T-helper 2 cell treated with Interferon-gamma antibody and Interleukin-4, amounts not matched to agents 5 μg/mL and 100 μg/mL, for 36 hours (primary cell): ENCODE results near the gene ITPR1.

Source experiments
- DNase-seq: peaks from one replicate; pipeline ENCODE4 v3.0.0; 2021; ENCODE audit warnings: low spot score
- H3K27ac Mint-ChIP-seq: one replicate; pipeline ENCODE4 v1.8.0; 2021; ENCODE audit warnings: mild to moderate bottlenecking, mixed read lengths
- H3K27me3 Mint-ChIP-seq: one replicate; pipeline ENCODE4 v1.8.0; 2021; ENCODE audit warnings: low read depth, mixed read lengths
- H3K36me3 Mint-ChIP-seq: one replicate; pipeline ENCODE4 v1.8.0; 2021; ENCODE audit warnings: low read depth, mixed read lengths
- H3K4me1 Mint-ChIP-seq: one replicate; pipeline ENCODE4 v1.8.0; 2021; ENCODE audit warnings: low read depth, mixed read lengths
- H3K4me3 Mint-ChIP-seq: one replicate; pipeline ENCODE4 v1.8.0; 2022; ENCODE audit warnings: mild to moderate bottlenecking, moderate library complexity, mixed read lengths
- H3K9me3 Mint-ChIP-seq: one replicate; pipeline ENCODE4 v1.8.0; 2021; ENCODE audit warnings: mixed read lengths

Gene ITPR1

GRCh38 chr3:4547799-4548198, 54.7 kb downstream of the ITPR1 start:
- Mint-ChIP-seq H3K4me3 (no peak overlapping the region), H3K4me1 (peaks cover 3% of the 10 kb centered on the region), H3K9me3 (no peaks in the 10 kb centered on the region), H3K27me3 (no peaks in the 10 kb centered on the region), H3K27ac (no peak overlapping the region), H3K36me3 (no peaks in the 10 kb centered on the region)
- DNase-seq, result no peak

DNA sequence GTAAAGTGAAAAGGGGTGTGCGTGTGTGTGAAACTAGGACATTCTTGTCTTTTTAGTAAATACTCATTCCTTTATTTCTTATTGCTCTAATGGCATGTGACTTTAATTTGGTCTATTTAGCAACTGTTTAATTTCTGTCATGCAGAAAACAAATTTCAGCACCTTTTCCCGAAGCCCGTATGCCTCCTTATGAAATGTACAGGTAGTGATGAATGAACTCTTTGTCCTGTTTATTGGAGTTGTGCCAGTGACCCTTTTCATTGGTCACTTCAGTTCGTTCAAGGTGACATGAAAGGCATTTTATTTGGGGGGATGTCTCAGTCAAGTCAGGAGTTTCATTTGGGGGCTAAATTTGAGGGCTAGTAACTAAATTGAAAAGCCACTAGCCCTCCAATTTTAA, 55.2 kb downstream of the ITPR1 start:
- peaks cover 3% of the 10 kb centered on the region for H3K4me1 Mint-ChIP-seq
- no peaks in the 10 kb centered on the region for H3K9me3 Mint-ChIP-seq
- DNase-seq, result no peak
- H3K27me3 Mint-ChIP-seq, result no peaks in the 10 kb centered on the region
- no peaks in the 10 kb centered on the region for H3K36me3 Mint-ChIP-seq
- no peak overlapping the region for H3K4me3 Mint-ChIP-seq
- H3K27ac Mint-ChIP-seq, result no peak overlapping the region

- H3K9me3 Mint-ChIP-seq, result no peaks in the 10 kb centered on the region
- H3K27me3 Mint-ChIP-seq, result no peaks in the 10 kb centered on the region
- no peak overlapping the region for H3K27ac Mint-ChIP-seq
- peaks cover 3% of the 10 kb centered on the region for H3K4me1 Mint-ChIP-seq
- H3K4me3 Mint-ChIP-seq, result no peak overlapping the region
- H3K36me3 Mint-ChIP-seq, result no peaks in the 10 kb centered on the region
- no peak for DNase-seq
These were observed 55.6 kb downstream of the ITPR1 start for GRCh38 chr3:4548780-4549179.

DNA sequence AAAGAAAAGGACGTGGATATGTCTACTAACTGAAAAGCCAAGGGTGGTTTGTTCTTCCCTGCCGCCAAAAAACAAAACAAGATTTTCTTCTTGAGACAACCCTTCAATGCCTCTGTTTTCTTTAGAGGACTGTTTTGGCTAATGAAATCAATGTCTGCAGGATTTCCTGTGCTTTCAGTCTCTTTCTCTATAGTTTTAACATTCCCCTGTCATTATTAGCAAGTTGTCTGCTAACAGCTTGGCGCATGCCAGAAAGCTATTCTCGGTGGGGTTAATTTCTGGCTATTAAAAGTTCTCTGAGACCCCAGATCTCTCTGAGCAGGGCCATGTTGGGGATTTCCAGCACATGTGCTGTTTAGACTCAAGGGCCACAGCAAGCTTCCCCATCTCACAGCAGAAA, 56.7 kb downstream of the ITPR1 start:
- Mint-ChIP-seq H3K27ac (no peak overlapping the region), H3K4me3 (no peak overlapping the region), H3K27me3 (no peaks in the 10 kb centered on the region), H3K36me3 (no peaks in the 10 kb centered on the region), H3K4me1 (no peaks in the 10 kb centered on the region), H3K9me3 (no peaks in the 10 kb centered on the region)
- DNase-seq, result no peak

GRCh38 chr3:4551051-4551711, 58.0 kb downstream of the ITPR1 start:
- Mint-ChIP-seq H3K4me1 (no peaks in the 10 kb centered on the region), H3K9me3 (no peaks in the 10 kb centered on the region), H3K4me3 (no peak overlapping the region), H3K36me3 (no peaks in the 10 kb centered on the region), H3K27ac (no peak overlapping the region), H3K27me3 (no peaks in the 10 kb centered on the region)
- no peak for DNase-seq

GRCh38 chr3:4551794-4552442, 58.8 kb downstream of the ITPR1 start:
- Mint-ChIP-seq H3K27me3 (no peaks in the 10 kb centered on the region), H3K36me3 (no peaks in the 10 kb centered on the region), H3K4me1 (no peaks in the 10 kb centered on the region), H3K4me3 (no peak overlapping the region), H3K27ac (no peak overlapping the region), H3K9me3 (no peaks in the 10 kb centered on the region)
- DNase-seq, result no peak

- DNase-seq, result no peak
- H3K27ac Mint-ChIP-seq, result no peak overlapping the region
- H3K4me1 Mint-ChIP-seq, result no peaks in the 10 kb centered on the region
- no peaks in the 10 kb centered on the region for H3K9me3 Mint-ChIP-seq
- H3K27me3 Mint-ChIP-seq, result no peaks in the 10 kb centered on the region
- no peaks in the 10 kb centered on the region for H3K36me3 Mint-ChIP-seq
- H3K4me3 Mint-ChIP-seq, result no peak overlapping the region
These were observed 59.7 kb downstream of the ITPR1 start for GRCh38 chr3:4552811-4553210.

DNA sequence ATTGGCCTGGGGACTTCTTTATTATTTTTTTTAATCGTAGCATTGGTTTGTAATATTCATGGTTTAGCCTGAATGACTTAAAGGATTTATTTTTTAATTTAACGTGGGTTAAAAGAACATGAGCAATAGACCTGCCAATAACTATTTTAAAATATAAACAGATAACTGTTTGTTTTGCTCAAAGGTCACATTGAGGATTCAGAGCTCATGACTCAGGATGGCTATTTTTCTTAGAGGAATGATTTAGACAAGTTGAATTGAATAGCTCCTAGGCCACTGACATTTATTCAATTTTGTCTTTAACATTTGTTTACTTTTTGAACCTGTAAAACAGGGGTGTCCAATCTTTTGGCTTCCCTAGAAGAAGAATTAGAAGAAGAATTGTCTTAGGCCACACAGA, 68.5 kb downstream of the ITPR1 start:
- no peaks in the 10 kb centered on the region for H3K9me3 Mint-ChIP-seq
- no peaks in the 10 kb centered on the region for H3K36me3 Mint-ChIP-seq
- H3K4me3 Mint-ChIP-seq, result no peak overlapping the region
- peaks cover 3% of the 10 kb centered on the region for H3K4me1 Mint-ChIP-seq
- H3K27me3 Mint-ChIP-seq, result no peaks in the 10 kb centered on the region
- H3K27ac Mint-ChIP-seq, result no peak overlapping the region
- DNase-seq, result no peak

DNA sequence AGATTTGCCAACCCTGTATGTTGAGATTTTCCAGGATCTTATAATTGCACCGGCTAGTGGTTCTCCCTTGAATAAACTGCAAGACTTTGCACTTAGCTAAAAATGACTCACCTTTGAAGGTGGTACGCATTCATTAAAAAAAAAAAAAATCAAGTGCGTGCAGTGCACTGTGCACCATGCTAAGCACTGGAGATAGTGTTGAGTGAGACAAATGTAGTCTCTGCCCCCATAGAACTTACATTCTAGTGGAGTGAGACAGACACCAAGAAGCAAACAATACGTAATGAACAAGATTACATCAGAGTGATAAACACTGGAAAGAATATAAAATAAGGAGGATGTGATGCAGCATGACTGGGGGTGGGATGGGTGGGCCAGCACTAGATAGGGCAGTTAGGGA, 69.4 kb downstream of the ITPR1 start:
- peaks cover 3% of the 10 kb centered on the region for H3K4me1 Mint-ChIP-seq
- H3K4me3 Mint-ChIP-seq, result no peak overlapping the region
- H3K27ac Mint-ChIP-seq, result no peak overlapping the region
- no peaks in the 10 kb centered on the region for H3K9me3 Mint-ChIP-seq
- H3K36me3 Mint-ChIP-seq, result no peaks in the 10 kb centered on the region
- no peaks in the 10 kb centered on the region for H3K27me3 Mint-ChIP-seq
- no peak for DNase-seq

DNA sequence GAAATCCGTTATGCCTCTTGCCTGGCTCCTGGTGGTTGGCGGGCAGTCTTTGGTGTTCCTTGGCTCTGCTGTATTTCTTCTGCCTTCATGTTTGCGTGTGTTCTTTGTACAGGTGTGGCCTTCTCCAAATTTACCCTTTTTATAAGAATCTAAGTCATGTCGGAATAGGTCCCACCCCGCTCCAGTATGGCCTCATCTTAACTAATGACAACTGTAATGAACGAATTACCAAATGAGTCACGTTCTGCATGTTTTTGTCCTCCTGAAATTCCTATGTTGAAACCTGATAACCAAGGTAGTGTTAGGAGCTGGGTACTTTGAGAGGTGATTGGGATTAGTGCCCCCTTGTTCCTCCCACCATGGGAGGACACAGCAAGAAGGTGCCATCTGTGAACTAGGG, 71.1 kb downstream of the ITPR1 start:
- no peaks in the 10 kb centered on the region for H3K27me3 Mint-ChIP-seq
- DNase-seq, result no peak
- no peaks in the 10 kb centered on the region for H3K9me3 Mint-ChIP-seq
- no peak overlapping the region for H3K4me3 Mint-ChIP-seq
- no peak overlapping the region for H3K27ac Mint-ChIP-seq
- no peaks in the 10 kb centered on the region for H3K36me3 Mint-ChIP-seq
- peaks cover 3% of the 10 kb centered on the region for H3K4me1 Mint-ChIP-seq

DNA sequence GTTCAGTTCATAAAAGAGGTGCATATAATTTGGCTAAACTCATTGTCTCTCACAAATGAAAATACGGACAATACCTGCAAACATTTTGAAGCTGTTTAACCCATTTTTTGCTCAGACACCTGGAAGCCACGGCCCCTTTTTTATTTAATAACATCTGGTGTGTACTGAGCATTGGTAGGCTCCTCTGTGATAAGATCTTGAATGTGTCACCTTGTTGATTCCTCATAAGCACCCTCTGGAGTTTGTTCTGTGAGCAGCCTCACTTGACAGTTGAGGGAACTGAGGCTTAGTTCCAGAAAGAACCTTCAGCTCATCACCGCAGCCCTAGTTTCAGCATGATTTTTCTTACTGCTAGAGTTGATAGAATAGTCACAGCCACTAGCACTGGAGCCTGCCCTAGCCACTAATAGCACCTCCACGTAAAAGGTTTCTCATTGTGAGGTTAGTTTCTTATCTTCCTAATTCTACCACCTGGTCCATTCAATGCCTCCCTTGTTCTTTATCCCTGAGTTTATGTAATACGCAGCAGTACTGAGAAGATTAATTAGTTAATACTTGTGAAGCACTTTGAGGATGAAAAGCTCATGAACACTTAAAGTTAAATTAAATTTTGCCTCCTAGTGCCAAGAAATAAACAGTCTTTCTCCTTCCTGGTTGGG, 71.9 kb downstream of the ITPR1 start:
- no peaks in the 10 kb centered on the region for H3K27me3 Mint-ChIP-seq
- H3K4me1 Mint-ChIP-seq, result peaks cover 3% of the 10 kb centered on the region
- H3K9me3 Mint-ChIP-seq, result no peaks in the 10 kb centered on the region
- H3K27ac Mint-ChIP-seq, result no peak overlapping the region
- no peaks in the 10 kb centered on the region for H3K36me3 Mint-ChIP-seq
- DNase-seq, result no peak
- H3K4me3 Mint-ChIP-seq, result no peak overlapping the region

- Mint-ChIP-seq H3K27ac (no peak overlapping the region), H3K4me3 (no peak overlapping the region), H3K27me3 (no peaks in the 10 kb centered on the region), H3K4me1 (peaks cover 4% of the 10 kb centered on the region), H3K36me3 (no peaks in the 10 kb centered on the region), H3K9me3 (no peaks in the 10 kb centered on the region)
- no peak for DNase-seq
These were observed 72.8 kb downstream of the ITPR1 start for GRCh38 chr3:4565809-4566501.

GRCh38 chr3:4568841-4569240, 75.7 kb downstream of the ITPR1 start:
- Mint-ChIP-seq H3K4me1 (peaks cover 6% of the 10 kb centered on the region), H3K27ac (no peak overlapping the region), H3K27me3 (no peaks in the 10 kb centered on the region), H3K4me3 (no peak overlapping the region), H3K36me3 (no peaks in the 10 kb centered on the region), H3K9me3 (no peaks in the 10 kb centered on the region)
- DNase-seq, result no peak
